HG03520 (cell line): ENCODE data around the gene SGCD.

ENCODE experiments used
- ATAC-seq: cut with Tn5 transposase; IDR thresholded peaks from one replicate; pipeline ENCODE4 v1.9.1; 2021; ENCODE audit warnings: mild to moderate bottlenecking, moderate library complexity; ENCODE audit not compliant: unreplicated experiment

SGCD gene

GRCh38 chr5:156755421-156756087, 428.6 kb downstream of the SGCD start:
- ATAC-seq = no peak

GRCh38 chr5:156758011-156758791, 431.2 kb downstream of the SGCD start:
- no peak for ATAC-seq

GRCh38 chr5:156759156-156759555, 432.2 kb downstream of the SGCD start:
- ATAC-seq = no peak

GRCh38 chr5:156762771-156763170, 435.8 kb downstream of the SGCD start:
- no peak for ATAC-seq

- no peak for ATAC-seq
These were observed 437.4 kb downstream of the SGCD start for GRCh38 chr5:156764176-156764971.

- ATAC-seq = no peak
These were observed 447.3 kb downstream of the SGCD start for GRCh38 chr5:156774273-156774672.

- ATAC-seq = no peak
These were observed 451.3 kb downstream of the SGCD start for GRCh38 chr5:156778139-156778706.

GRCh38 chr5:156778752-156779151, 451.8 kb downstream of the SGCD start:
- no peak for ATAC-seq

GRCh38 chr5:156779436-156779835, 452.5 kb downstream of the SGCD start:
- no peak for ATAC-seq

GRCh38 chr5:156783092-156783491, 456.1 kb downstream of the SGCD start:
- no peak for ATAC-seq

GRCh38 chr5:156794687-156795086, 467.7 kb downstream of the SGCD start:
- ATAC-seq = no peak

- ATAC-seq = no peak
These were observed 471.2 kb downstream of the SGCD start for GRCh38 chr5:156798201-156798600.

- no peak for ATAC-seq
These were observed 472.2 kb downstream of the SGCD start for GRCh38 chr5:156799171-156799570.

- no peak for ATAC-seq
These were observed 474.0 kb downstream of the SGCD start for GRCh38 chr5:156800929-156801328.

- no peak for ATAC-seq
These were observed 475.5 kb downstream of the SGCD start for GRCh38 chr5:156802501-156802900.

- ATAC-seq = no peak
These were observed 476.4 kb downstream of the SGCD start for GRCh38 chr5:156803404-156803803.

GRCh38 chr5:156812959-156813358, 486.0 kb downstream of the SGCD start:
- no peak for ATAC-seq

GRCh38 chr5:156815988-156816599, 489.1 kb downstream of the SGCD start:
- ATAC-seq = peak; percentile 66
